ENCODE data around the gene LPCAT3.

The LPCAT3 gene

GRCh38 chr12:6998715-6999451 lies 19.4 kb downstream of the LPCAT3 start:
- DNase-seq (ENCODE audit: low read depth in 2 of 2) = no peak

- DNase-seq (ENCODE audit: low read depth in 2 of 2) = no peak
These were observed 22.2 kb downstream of the LPCAT3 start for GRCh38 chr12:6996040-6996441.

- DNase-seq (ENCODE audit: low read depth in 2 of 2) = no peak
These were observed 30.2 kb downstream of the LPCAT3 start for GRCh38 chr12:6987956-6988553.

- DNase-seq (ENCODE audit: low read depth in 2 of 2) = no peak
These were observed 35.7 kb downstream of the LPCAT3 start for GRCh38 chr12:6982532-6982931.

GRCh38 chr12:6981152-6982052 lies 36.9 kb downstream of the LPCAT3 start:
- no peak for DNase-seq (ENCODE audit: low read depth in 2 of 2)

- DNase-seq (ENCODE audit: low read depth in 2 of 2) = no peak
These were observed 37.5 kb downstream of the LPCAT3 start for GRCh38 chr12:6980740-6981139.

GRCh38 chr12:6980075-6980474 lies 38.2 kb downstream of the LPCAT3 start:
- no peak for DNase-seq (ENCODE audit: low read depth in 2 of 2)

- no peak for DNase-seq (ENCODE audit: low read depth in 2 of 2)
These were observed 38.8 kb downstream of the LPCAT3 start for GRCh38 chr12:6979453-6979852.

GRCh38 chr12:6979021-6979420 lies 39.3 kb downstream of the LPCAT3 start:
- DNase-seq (ENCODE audit: low read depth in 2 of 2) = no peak

GRCh38 chr12:6978611-6979011 lies 39.7 kb downstream of the LPCAT3 start:
- DNase-seq (ENCODE audit: low read depth in 2 of 2) = no peak

GRCh38 chr12:6978188-6978587 lies 40.1 kb downstream of the LPCAT3 start:
- DNase-seq (ENCODE audit: low read depth in 2 of 2) = no peak

GRCh38 chr12:6977653-6978052 lies 40.6 kb downstream of the LPCAT3 start:
- no peak for DNase-seq (ENCODE audit: low read depth in 2 of 2)

- DNase-seq (ENCODE audit: low read depth in 2 of 2) = no peak
These were observed 42.8 kb downstream of the LPCAT3 start for GRCh38 chr12:6975297-6976032.

GRCh38 chr12:6974180-6974579 lies 44.1 kb downstream of the LPCAT3 start:
- DNase-seq (ENCODE audit: low read depth in 2 of 2) = no peak

GRCh38 chr12:6970096-6970527 lies 48.2 kb downstream of the LPCAT3 start:
- DNase-seq (ENCODE audit: low read depth in 2 of 2) = no peak

GRCh38 chr12:6968426-6968825 lies 49.9 kb downstream of the LPCAT3 start:
- no peak for DNase-seq (ENCODE audit: low read depth in 2 of 2)

- no peak for DNase-seq (ENCODE audit: low read depth in 2 of 2)
These were observed 50.6 kb downstream of the LPCAT3 start for GRCh38 chr12:6967651-6968100.

GRCh38 chr12:6966351-6966750 lies 51.9 kb downstream of the LPCAT3 start:
- no peak for DNase-seq (ENCODE audit: low read depth in 2 of 2)

GRCh38 chr12:6965714-6966113 lies 52.6 kb downstream of the LPCAT3 start:
- no peak for DNase-seq (ENCODE audit: low read depth in 2 of 2)

GRCh38 chr12:6965026-6965661 lies 53.1 kb downstream of the LPCAT3 start:
- peak; percentile 70 to 81 for DNase-seq (ENCODE audit: low read depth in 2 of 2)

- no peak for DNase-seq (ENCODE audit: low read depth in 2 of 2)
These were observed 53.7 kb downstream of the LPCAT3 start for GRCh38 chr12:6964605-6965025.
